GM12891 (cell line): Measurements from ENCODE around the gene INO80B.

Source experiments
- POLR2A ChIP-seq: IDR thresholded peaks from 2 replicates; pipeline ENCODE4 v1.6.1; 2011; ENCODE audit warnings: low read depth, low read length, control low read depth
- POLR2AphosphoS5 ChIP-seq: IDR thresholded peaks from 2 replicates; pipeline ENCODE4 v1.6.1; 2011; ENCODE audit warnings: low read depth, low read length, control low read depth
- TAF1 ChIP-seq: IDR thresholded peaks from 2 replicates; pipeline ENCODE4 v1.6.1; 2011; ENCODE audit warnings: low read depth, low read length, control low read depth

- TF ChIP-seq POLR2A, result no peak
- TF ChIP-seq TAF1, result no peak
- TF ChIP-seq POLR2AphosphoS5, result no peak
These were observed 50.8 kb downstream of the INO80B start for GRCh38 chr2:74505448-74506246.
